ENCODE data around the gene MTHFR. TPM values are rescaled to one million over a fixed set of nuclear protein-coding genes. Genes with fewer than 3 reads are reported as not detected.

MTHFR gene
- total and polyA plus RNA-seq, 8 donors = 9.6 to 19.1 (median 15.6) TPM

- FAIRE-seq (no peak), ATAC-seq (no peak), DNase-seq (peak in 1 of 6 donors; percentile 40)
- intact Hi-C loops (cut with DNase I) = no loop called here
- WGBS, 2 donors = 91 to 94% methylated on average over 15 of the region's 15 CpGs
- Histone ChIP-seq H3K27ac (no peak overlapping the region), H3K9me3 (no peaks in the 10 kb centered on the region), H3K27me3 (no peaks in the 10 kb centered on the region), H3K4me3 (no peak overlapping the region), H3K4me1 (peaks cover 15 to 30% (median 16%) of the 10 kb centered on the region in 3 donors), H3K36me3 (peaks cover 0 to 12% (median 0%) of the 10 kb centered on the region in 3 donors)
- TF ChIP-seq CTCF (IDR thresholded peaks at IDR 0.05) = no peak
These were observed 55.8 kb downstream of the MTHFR start for GRCh38 chr1:11749996-11750395.

GRCh38 chr1:11749203-11749689, 56.5 kb downstream of the MTHFR start:
- Histone ChIP-seq H3K4me1 (peaks cover 8 to 24% (median 8%) of the 10 kb centered on the region in 3 donors), H3K27me3 (no peaks in the 10 kb centered on the region), H3K27ac (no peak overlapping the region), H3K4me3 (no peak overlapping the region), H3K9me3 (no peaks in the 10 kb centered on the region), H3K36me3 (peaks cover 0 to 12% (median 0%) of the 10 kb centered on the region in 3 donors)
- ATAC-seq (peak; percentile 58 to 69 (median 66)), FAIRE-seq (no peak), DNase-seq (peak in 5 of 6 donors; percentile 59 to 77 (median 76))
- 63% methylated on average over 9 of the region's 9 CpGs for WGBS, 2 donors
- peak; percentile 24 to 62 (median 36) for TF ChIP-seq CTCF (IDR thresholded peaks at IDR 0.05)
- intact Hi-C loops (cut with DNase I) = no loop called here

GRCh38 chr1:11748294-11749202, 57.2 kb downstream of the MTHFR start:
- WGBS, 2 donors = 88% methylated on average over 26 to 27 of the region's 27 CpGs
- peak in 1 of 6 donors; percentile 74 for DNase-seq
- H3K4me3 ChIP-seq = no peak overlapping the region
- no peak overlapping the region for H3K27ac ChIP-seq
- no peak for TF ChIP-seq CTCF (IDR thresholded peaks at IDR 0.05)
- H3K36me3 ChIP-seq = peaks cover 0 to 12% (median 0%) of the 10 kb centered on the region in 3 donors
- no peaks in the 10 kb centered on the region for H3K27me3 ChIP-seq
- ATAC-seq = no peak
- no peaks in the 10 kb centered on the region for H3K9me3 ChIP-seq
- no peak for FAIRE-seq
- H3K4me1 ChIP-seq = peaks cover 7 to 23% (median 7%) of the 10 kb centered on the region in 3 donors
- intact Hi-C loops (cut with DNase I) = no loop called here

GRCh38 chr1:11746795-11747487, 58.8 kb downstream of the MTHFR start:
- Histone ChIP-seq H3K27me3 (no peaks in the 10 kb centered on the region), H3K4me1 (peaks cover 7 to 27% (median 7%) of the 10 kb centered on the region in 3 donors), H3K4me3 (no peak overlapping the region), H3K27ac (peak overlapping the region; percentile 46 to 83 (median 67)), H3K9me3 (no peaks in the 10 kb centered on the region), H3K36me3 (peaks cover 0 to 12% (median 0%) of the 10 kb centered on the region in 3 donors)
- WGBS, 2 donors = 37 to 38% methylated on average over 20 of the region's 20 CpGs
- peak; percentile 55 to 69 (median 64) for ATAC-seq
- peak in 5 of 6 donors; percentile 73 to 90 (median 74) for DNase-seq
- FAIRE-seq = no peak
- intact Hi-C loops (cut with DNase I) = no loop called here
- no peak for TF ChIP-seq CTCF (IDR thresholded peaks at IDR 0.05)
